WERI-Rb-1 (cell line): ENCODE measurements around the gene PRSS38.

Experiments
- DNase-seq: peaks from one replicate; pipeline ENCODE4 v3.0.0-alpha.2; 2020
- H3K27ac ChIP-seq: fragments of 250-450 bp; sonication (Bioruptor Pico); 2 replicates; pipeline ENCODE4 v1.5.1; 2020; ENCODE audit warnings: mild to moderate bottlenecking, moderate library complexity
- H3K27me3 ChIP-seq: fragments of 250-450 bp; sonication (Bioruptor Pico); 2 replicates; pipeline ENCODE4 v1.5.1; 2021; ENCODE audit warnings: mild to moderate bottlenecking, low read depth, moderate library complexity; ENCODE audit not compliant: insufficient read depth, severe bottlenecking
- H3K36me3 ChIP-seq: fragments of 250-450 bp; sonication (Bioruptor Pico); 2 replicates; pipeline ENCODE4 v1.5.1; 2020; ENCODE audit warnings: mild to moderate bottlenecking, moderate library complexity
- H3K4me3 ChIP-seq: 2 replicates; pipeline ENCODE4 v1.5.1; 2011; ENCODE audit warnings: low read depth, mild to moderate bottlenecking, control low read depth, low read length
- H3K9me3 ChIP-seq: fragments of 250-450 bp; sonication (Bioruptor Pico); 2 replicates; pipeline ENCODE4 v1.5.1; 2021; ENCODE audit warnings: mild to moderate bottlenecking, moderate library complexity; ENCODE audit not compliant: severe bottlenecking
- CTCF ChIP-seq: IDR thresholded peaks from 2 replicates; pipeline ENCODE4 v1.5.1; 2011; ENCODE audit warnings: low read depth, mild to moderate bottlenecking, control low read depth, inconsistent platforms, low read length

PRSS38 gene

GRCh38 chr1:227884370-227885134, 69.1 kb downstream of the PRSS38 start:
- H3K36me3 ChIP-seq: no peaks in the 10 kb centered on the region
- H3K27ac ChIP-seq: no peak overlapping the region
- H3K27me3 ChIP-seq: no peaks in the 10 kb centered on the region
- H3K4me3 ChIP-seq: no peak overlapping the region
- H3K9me3 ChIP-seq: no peaks in the 10 kb centered on the region
- DNase-seq: no peak
- no peak for TF ChIP-seq CTCF

- no peak overlapping the region for H3K27ac ChIP-seq
- no peaks in the 10 kb centered on the region for H3K36me3 ChIP-seq
- no peaks in the 10 kb centered on the region for H3K9me3 ChIP-seq
- no peak overlapping the region for H3K4me3 ChIP-seq
- no peak for TF ChIP-seq CTCF
- H3K27me3 ChIP-seq: no peaks in the 10 kb centered on the region
- DNase-seq: no peak
Measured at GRCh38 chr1:227885135-227885647, 69.7 kb downstream of the PRSS38 start.

GRCh38 chr1:227885648-227886502, 70.4 kb downstream of the PRSS38 start:
- no peaks in the 10 kb centered on the region for H3K27me3 ChIP-seq
- DNase-seq: no peak
- no peaks in the 10 kb centered on the region for H3K36me3 ChIP-seq
- H3K27ac ChIP-seq: no peak overlapping the region
- H3K4me3 ChIP-seq: no peak overlapping the region
- no peaks in the 10 kb centered on the region for H3K9me3 ChIP-seq
- TF ChIP-seq CTCF: no peak

- H3K27me3 ChIP-seq: no peaks in the 10 kb centered on the region
- H3K4me3 ChIP-seq: no peak overlapping the region
- H3K9me3 ChIP-seq: no peaks in the 10 kb centered on the region
- H3K36me3 ChIP-seq: no peaks in the 10 kb centered on the region
- no peak for DNase-seq
- no peak for TF ChIP-seq CTCF
- H3K27ac ChIP-seq: no peak overlapping the region
Measured at GRCh38 chr1:227886503-227886961, 71.1 kb downstream of the PRSS38 start.

- no peaks in the 10 kb centered on the region for H3K9me3 ChIP-seq
- no peak for DNase-seq
- no peaks in the 10 kb centered on the region for H3K27me3 ChIP-seq
- no peaks in the 10 kb centered on the region for H3K36me3 ChIP-seq
- no peak overlapping the region for H3K27ac ChIP-seq
- no peak overlapping the region for H3K4me3 ChIP-seq
- TF ChIP-seq CTCF: no peak
Measured at GRCh38 chr1:227886993-227887696, 71.7 kb downstream of the PRSS38 start.
